ELF-1 (cell line): ENCODE data around the gene ADAMTS17.

Experiments
- DNase-seq: peaks from one replicate; pipeline ENCODE4 v3.0.0-alpha.2; 2016; ENCODE audit warnings: low read depth, low spot score

The ADAMTS17 gene

GRCh38 chr15:100276506-100276905 lies 65.3 kb downstream of the ADAMTS17 start:
- no peak for DNase-seq

GRCh38 chr15:100275641-100276040 lies 66.1 kb downstream of the ADAMTS17 start:
- DNase-seq = no peak

GRCh38 chr15:100269831-100270230 lies 71.9 kb downstream of the ADAMTS17 start:
- DNase-seq = no peak

- DNase-seq = no peak
Measured at GRCh38 chr15:100266166-100266565, 75.6 kb downstream of the ADAMTS17 start.

- DNase-seq = no peak
Measured at GRCh38 chr15:100265641-100266035, 76.1 kb downstream of the ADAMTS17 start.

GRCh38 chr15:100264994-100265640 lies 76.7 kb downstream of the ADAMTS17 start:
- no peak for DNase-seq

- DNase-seq = no peak
Measured at GRCh38 chr15:100263721-100264455, 77.9 kb downstream of the ADAMTS17 start.

GRCh38 chr15:100263031-100263430 lies 78.7 kb downstream of the ADAMTS17 start:
- DNase-seq = no peak

- DNase-seq = no peak
Measured at GRCh38 chr15:100261302-100262240, 80.2 kb downstream of the ADAMTS17 start.

- no peak for DNase-seq
Measured at GRCh38 chr15:100259266-100259665, 82.5 kb downstream of the ADAMTS17 start.

- DNase-seq = no peak
Measured at GRCh38 chr15:100256970-100257650, 84.7 kb downstream of the ADAMTS17 start.

GRCh38 chr15:100256101-100256969 lies 85.4 kb downstream of the ADAMTS17 start:
- no peak for DNase-seq

- DNase-seq = no peak
Measured at GRCh38 chr15:100255644-100256043, 86.1 kb downstream of the ADAMTS17 start.

GRCh38 chr15:100254691-100255090 lies 87.1 kb downstream of the ADAMTS17 start:
- no peak for DNase-seq

GRCh38 chr15:100254285-100254684 lies 87.5 kb downstream of the ADAMTS17 start:
- no peak for DNase-seq

GRCh38 chr15:100253640-100254039 lies 88.1 kb downstream of the ADAMTS17 start:
- DNase-seq = no peak

GRCh38 chr15:100252779-100253417 lies 88.9 kb downstream of the ADAMTS17 start:
- no peak for DNase-seq

GRCh38 chr15:100252359-100252758 lies 89.4 kb downstream of the ADAMTS17 start:
- DNase-seq = no peak

- DNase-seq = no peak
Measured at GRCh38 chr15:100250176-100250800, 91.5 kb downstream of the ADAMTS17 start.
